HG02763 (cell line): ENCODE results near the gene DGKI.

Experiments used
- ATAC-seq: cut with Tn5 transposase; IDR thresholded peaks from one replicate; pipeline ENCODE4 v1.9.1; 2021; ENCODE audit warnings: mild to moderate bottlenecking, moderate library complexity; ENCODE audit not compliant: unreplicated experiment

Gene DGKI

GRCh38 chr7:137563981-137564380, 282.8 kb downstream of the DGKI start:
- ATAC-seq, result no peak

- no peak for ATAC-seq
Observed at GRCh38 chr7:137547485-137547884, 299.3 kb downstream of the DGKI start.

- ATAC-seq, result no peak
Observed at GRCh38 chr7:137546671-137547070, 300.1 kb downstream of the DGKI start.

GRCh38 chr7:137546009-137546408, 300.8 kb downstream of the DGKI start:
- ATAC-seq, result no peak

- ATAC-seq, result no peak
Observed at GRCh38 chr7:137545059-137545716, 301.6 kb downstream of the DGKI start.

- no peak for ATAC-seq
Observed at GRCh38 chr7:137544453-137545058, 302.2 kb downstream of the DGKI start.

- no peak for ATAC-seq
Observed at GRCh38 chr7:137539111-137539715, 307.6 kb downstream of the DGKI start.

GRCh38 chr7:137538361-137538762, 308.4 kb downstream of the DGKI start:
- no peak for ATAC-seq

GRCh38 chr7:137535579-137535978, 311.2 kb downstream of the DGKI start:
- ATAC-seq, result no peak

- ATAC-seq, result no peak
Observed at GRCh38 chr7:137531671-137532070, 315.1 kb downstream of the DGKI start.

- no peak for ATAC-seq
Observed at GRCh38 chr7:137527634-137528033, 319.1 kb downstream of the DGKI start.

GRCh38 chr7:137523171-137523570, 323.6 kb downstream of the DGKI start:
- no peak for ATAC-seq

GRCh38 chr7:137521451-137521850, 325.3 kb downstream of the DGKI start:
- no peak for ATAC-seq

- ATAC-seq, result no peak
Observed at GRCh38 chr7:137519947-137520346, 326.8 kb downstream of the DGKI start.

GRCh38 chr7:137519181-137519691, 327.5 kb downstream of the DGKI start:
- ATAC-seq, result no peak

- no peak for ATAC-seq
Observed at GRCh38 chr7:137513091-137513490, 333.7 kb downstream of the DGKI start.

GRCh38 chr7:137507096-137507495, 339.7 kb downstream of the DGKI start:
- no peak for ATAC-seq

- no peak for ATAC-seq
Observed at GRCh38 chr7:137506031-137506430, 340.7 kb downstream of the DGKI start.

- no peak for ATAC-seq
Observed at GRCh38 chr7:137501562-137501961, 345.2 kb downstream of the DGKI start.

GRCh38 chr7:137492889-137493288, 353.9 kb downstream of the DGKI start:
- ATAC-seq, result no peak

GRCh38 chr7:137489880-137490279, 356.9 kb downstream of the DGKI start:
- ATAC-seq, result no peak

GRCh38 chr7:137488038-137488437, 358.7 kb downstream of the DGKI start:
- no peak for ATAC-seq
